ENCODE data around the gene FOXP1. TPM values are rescaled to one million over a fixed set of nuclear protein-coding genes. Genes with fewer than 3 reads are reported as not detected.

The FOXP1 gene
- total and polyA plus RNA-seq, 9 of the 15 experiments (the other 6 are each of a cell fraction or from before 2014, with no cell fraction given) = 7.7 to 34.5 (median 13.7) TPM

GRCh38 chr3:71542521-71543370 is 40.8 kb downstream of the FOXP1 start (continued):
- TF ChIP-seq SMAD4 (CRISPR knock-in tag; conservative IDR thresholded peaks at IDR 0.05) (peak; percentile 54), TAF1 (IDR thresholded peaks at IDR 0.05; ENCODE audit: control insufficient read depth, extremely low read depth, insufficient read depth, low read length, severe bottlenecking) (peak; percentile 35), ZBTB11 (CRISPR knock-in tag; IDR thresholded peaks at IDR 0.05) (0 out of 6 replicates have a peak, but pooled peaks of 1 of the 3 experiments have one; percentile 13), GABPA (tag; conservative IDR thresholded peaks at IDR 0.05; ENCODE audit: low read depth) (0 out of 2 replicates have a peak, but pooled peaks have one; percentile 26), DPF2 (IDR thresholded peaks at IDR 0.05) (0 out of 2 replicates have a peak, but pooled peaks have one; percentile 26), SOX6 (IDR thresholded peaks at IDR 0.05) (0 out of 2 replicates have a peak, but pooled peaks have one; percentile 21), NEUROD1 (IDR thresholded peaks at IDR 0.05; ENCODE audit: borderline replicate concordance, low read depth, low read length, partially characterized antibody) (peak; percentile 62), CREB1 (IDR thresholded peaks at IDR 0.05) (no peak), CREB1 (CRISPR knock-in tag; IDR thresholded peaks at IDR 0.05) (peak; percentile 22; the same call in 1 of the 2 replicates), L3MBTL2 (IDR thresholded peaks at IDR 0.05) (peak; percentile 46), ETV1 (tag; conservative IDR thresholded peaks at IDR 0.05; ENCODE audit: low read depth) (peak; percentile 45; the same call in 1 of the 2 replicates), MAZ (CRISPR knock-in tag; conservative IDR thresholded peaks at IDR 0.05 in 1 of 2, IDR thresholded peaks at IDR 0.05 in 1 of 2) (0 out of 4 replicates have a peak, but pooled peaks of 1 of the 2 experiments have one; percentile 21), CBFA2T3 (IDR thresholded peaks at IDR 0.05) (peak; percentile 51), KLF13 (tag; IDR thresholded peaks at IDR 0.05; ENCODE audit: borderline replicate concordance, low read depth) (no peak), ZBTB9 (CRISPR knock-in tag; IDR thresholded peaks at IDR 0.05) (no peak), ZFX (CRISPR knock-in tag; IDR thresholded peaks at IDR 0.05) (no peak), CBX3 (IDR thresholded peaks at IDR 0.05; ENCODE audit: borderline replicate concordance in 1 of 2, low read length in 2 of 2) (peak in 1 of 2 experiments; percentile 74; a peak in 1 of 3 replicates), SETDB1 (IDR thresholded peaks at IDR 0.05; ENCODE audit: low read length) (no peak), CBFA2T2 (conservative IDR thresholded peaks at IDR 0.05) (0 out of 2 replicates have a peak, but pooled peaks have one; percentile 23), MYC (IDR thresholded peaks at IDR 0.05; ENCODE audit: low read depth, low read length) (0 out of 2 replicates have a peak, but pooled peaks have one; percentile 19), MYC (CRISPR knock-in tag; IDR thresholded peaks at IDR 0.05; ENCODE audit: borderline replicate concordance, low read depth) (no peak)
